Ovary (tissue), 9 donors: ENCODE data around the gene ATG2A. TPM values are rescaled to one million over a fixed set of nuclear protein-coding genes. Genes with fewer than 3 reads are reported as not detected.
A peak's percentile ranks its signal among the peaks of the same experiment; 100 is the strongest.

Experiments used
- DNase-seq, 5 donors: peaks; one replicate each; pipeline ENCODE4 v3.0.0-alpha.2; 2019 to 2020
- H3K27ac ChIP-seq, 2 donors: fragments of 200-600 bp; one replicate each; pipeline versions ENCODE4 v1.5.1 to v1.8.0; 2019 to 2022
- H3K27me3 ChIP-seq: fragments of 200-600 bp; one replicate; pipeline ENCODE4 v1.8.0; 2022
- H3K36me3 ChIP-seq: fragments of 200-600 bp; sonication (generic); one replicate; pipeline ENCODE4 v1.5.1; 2019
- H3K4me1 ChIP-seq: one replicate; pipeline ENCODE4 v1.8.1; 2013; ENCODE audit warnings: mild to moderate bottlenecking, moderate library complexity; ENCODE audit not compliant: insufficient read depth
- H3K4me3 ChIP-seq: fragments of 200-600 bp; sonication (generic); one replicate; pipeline ENCODE4 v1.5.1; 2017
- H3K9me3 ChIP-seq, 2 donors: fragments of 200-600 bp in 1 of 2; sonication (generic) in 1 of 2; one replicate each; pipeline versions ENCODE4 v1.5.1 to v1.8.1; 2013 to 2019; ENCODE audit warnings: mild to moderate bottlenecking in 1 of 2, moderate library complexity in 1 of 2
- CTCF ChIP-seq, 3 donors: fragments of 450-650 bp in 2 of 3; fragments of 200-600 bp in 1 of 3; IDR thresholded peaks; one replicate each; pipeline versions ENCODE4 v1.5.1 to v1.8.0; 2016 to 2022; ENCODE audit warnings: antibody characterized with exemption in 3 of 3, mild to moderate bottlenecking in 1 of 3
- EP300 ChIP-seq: sonication (generic); formaldehyde crosslinking; IDR thresholded peaks from one replicate; pipeline ENCODE4 v1.6.1; 2017; ENCODE audit warnings: antibody characterized with exemption
- POLR2A ChIP-seq: fragments of 450-650 bp; IDR thresholded peaks from one replicate; pipeline ENCODE4 v1.6.1; 2017; ENCODE audit warnings: antibody characterized with exemption, mild to moderate bottlenecking, moderate library complexity
- WGBS, 3 donors: extraction: QIAGEN DNeasy Blood & Tissue Kit in 1 of 3; methylation state at CpG; one replicate each; pipeline versions ENCODE4 v1.1.5 to v1.1.7; 2013 to 2017; 5-methylcytosine and 5-hydroxymethylcytosine counted together
- intact Hi-C, 4 donors: fragments of 100-400 bp; cut with DNase I; formaldehyde crosslinking; loops; one replicate each; pipeline versions ENCODE4 v1.11.0 to v1.15.1; 2022 to 2023
- polyA plus RNA-seq, 2 donors: library from polyadenylated mRNA; stranded (reverse); fragments of 200-250 nt in 1 of 2; fragments of 350-450 nt in 1 of 2; fragmentation: Illumina TruSeq in 1 of 2; extraction: RNeasy Lipid Tissue Mini Kit (QIAGEN cat#74804) in 1 of 2; gene quantifications; one replicate each; pipeline ENCODE4 v1.2.3, GENCODE V29; 2013 to 2014
- total RNA-seq, 7 donors: library from RNA; depleted of rRNA in 2 of 7; stranded (reverse); fragments of >200 nt in 2 of 7; fragmentation: NEBNext Ultra II Directional in 3 of 7; extraction: Animal tissue kit (Norgen Biotek cat#: 25700) in 3 of 7; gene quantifications; one replicate each; pipeline versions ENCODE4 v1.1.0 to v1.2.4, GENCODE V29; 2016 to 2023
- donor health status: DM: no; HTN: no; CAD: no; lungs with moderate emphysema.
- donor health status: DM: no; HTN: no; CAD: no.
- donor health status: Bipolar disorder and iron deficiency.
- donor health status: DM: yes; HTN: yes; CAD: no.
- donor health status: DM: no; HTN: no; CAD: no.
- donor health status: DM: yes; HTN: yes; CAD: no.

Gene ATG2A
- total and polyA plus RNA-seq, 9 donors = 2.2 to 40.1 (median 27.8) TPM

- H3K4me1 ChIP-seq = no peaks in the 10 kb centered on the region
- H3K27me3 ChIP-seq = no peaks in the 10 kb centered on the region
- H3K9me3 ChIP-seq = no peaks in the 10 kb centered on the region
- intact Hi-C loops = no loop called here
- no peaks in the 10 kb centered on the region for H3K36me3 ChIP-seq
- TF ChIP-seq CTCF (IDR thresholded peaks at IDR 0.05) (no peak), POLR2A (no peak), EP300 (no peak)
- no peak overlapping the region for H3K27ac ChIP-seq
- no peak overlapping the region for H3K4me3 ChIP-seq
- 37 to 58% (median 44%) methylated on average over 5 of the region's 5 CpGs for WGBS, 3 donors
- DNase-seq = no peak
Measured at GRCh38 chr11:64954201-64954600, 37.2 kb upstream of the ATG2A start.

- Histone ChIP-seq H3K9me3 (no peaks in the 10 kb centered on the region), H3K36me3 (no peaks in the 10 kb centered on the region), H3K27me3 (no peaks in the 10 kb centered on the region), H3K4me3 (no peak overlapping the region), H3K4me1 (no peaks in the 10 kb centered on the region), H3K27ac (no peak overlapping the region)
- WGBS, 3 donors = 66 to 70% (median 67%) methylated on average over 4 of the region's 4 CpGs
- no peak for DNase-seq
- intact Hi-C loops = no loop called here
- no peak for TF ChIP-seq POLR2A
- no peak for TF ChIP-seq EP300
- TF ChIP-seq CTCF (IDR thresholded peaks at IDR 0.05) = no peak
Measured at GRCh38 chr11:64951529-64951928, 34.5 kb upstream of the ATG2A start.

GRCh38 chr11:64947208-64947814, 30.3 kb upstream of the ATG2A start:
- Histone ChIP-seq H3K27me3 (no peaks in the 10 kb centered on the region), H3K4me3 (no peak overlapping the region), H3K36me3 (no peaks in the 10 kb centered on the region), H3K27ac (no peak overlapping the region), H3K4me1 (no peaks in the 10 kb centered on the region), H3K9me3 (no peaks in the 10 kb centered on the region)
- no peak for DNase-seq
- 40 to 50% (median 42%) methylated on average over 5 of the region's 5 CpGs for WGBS, 3 donors
- intact Hi-C loops = no loop called here
- TF ChIP-seq EP300 (no peak), CTCF (IDR thresholded peaks at IDR 0.05) (no peak), POLR2A (no peak)

- WGBS, 3 donors = 80 to 85% (median 80%) methylated on average over 4 of the region's 4 CpGs
- Histone ChIP-seq H3K27me3 (no peaks in the 10 kb centered on the region), H3K4me1 (peaks cover 7% of the 10 kb centered on the region), H3K4me3 (no peak overlapping the region), H3K36me3 (no peaks in the 10 kb centered on the region), H3K27ac (peak overlapping the region in 1 of 2 donors; percentile 12), H3K9me3 (no peaks in the 10 kb centered on the region)
- intact Hi-C loops = loop anchor here in 1 of 4 donors (10.0 kb wide), 1 partner anchor 48 kb away; no protein-coding TSS in a partner anchor
- TF ChIP-seq CTCF (IDR thresholded peaks at IDR 0.05) (no peak), EP300 (no peak), POLR2A (no peak)
- DNase-seq = no peak
Measured at GRCh38 chr11:64936539-64936938, 19.5 kb upstream of the ATG2A start.
